ENCODE results near the gene GALNT16.

The GALNT16 gene

DNA sequence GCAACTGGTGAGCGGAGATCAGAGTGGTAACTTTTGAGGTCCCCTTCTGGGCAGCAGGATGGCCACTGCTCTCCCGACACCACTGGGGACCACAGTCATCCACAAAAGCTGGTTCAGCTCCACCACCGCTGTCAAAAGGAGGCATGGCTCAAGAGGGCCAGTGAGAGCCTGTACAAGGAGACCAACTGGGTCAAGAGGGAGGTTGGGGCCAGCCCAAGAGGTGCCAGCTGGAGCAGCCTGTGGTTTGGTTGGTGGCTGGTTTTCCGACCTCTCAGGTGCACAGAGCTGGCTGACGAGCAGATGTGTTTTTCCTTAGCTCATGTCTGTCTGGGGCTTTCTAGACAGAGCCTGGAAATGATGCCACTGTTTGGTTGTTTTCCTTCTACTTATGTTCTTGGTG is 78.0 kb downstream of the GALNT16 start:
- CTCF ChIA-PET: interaction anchor here (0.7 to 3.7 kb wide), 3 partner anchors 9 to 120 kb away, joined by 3 to 21 read pairs (median 3); no protein-coding TSS in a partner anchor
- POLR2A ChIA-PET: no interaction called here
- TF ChIP-seq, protein P1, sequence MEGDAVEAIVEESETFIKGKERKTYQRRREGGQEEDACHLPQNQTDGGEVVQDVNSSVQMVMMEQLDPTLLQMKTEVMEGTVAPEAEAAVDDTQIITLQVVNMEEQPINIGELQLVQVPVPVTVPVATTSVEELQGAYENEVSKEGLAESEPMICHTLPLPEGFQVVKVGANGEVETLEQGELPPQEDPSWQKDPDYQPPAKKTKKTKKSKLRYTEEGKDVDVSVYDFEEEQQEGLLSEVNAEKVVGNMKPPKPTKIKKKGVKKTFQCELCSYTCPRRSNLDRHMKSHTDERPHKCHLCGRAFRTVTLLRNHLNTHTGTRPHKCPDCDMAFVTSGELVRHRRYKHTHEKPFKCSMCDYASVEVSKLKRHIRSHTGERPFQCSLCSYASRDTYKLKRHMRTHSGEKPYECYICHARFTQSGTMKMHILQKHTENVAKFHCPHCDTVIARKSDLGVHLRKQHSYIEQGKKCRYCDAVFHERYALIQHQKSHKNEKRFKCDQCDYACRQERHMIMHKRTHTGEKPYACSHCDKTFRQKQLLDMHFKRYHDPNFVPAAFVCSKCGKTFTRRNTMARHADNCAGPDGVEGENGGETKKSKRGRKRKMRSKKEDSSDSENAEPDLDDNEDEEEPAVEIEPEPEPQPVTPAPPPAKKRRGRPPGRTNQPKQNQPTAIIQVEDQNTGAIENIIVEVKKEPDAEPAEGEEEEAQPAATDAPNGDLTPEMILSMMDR (IDR thresholded peaks at IDR 0.05; ENCODE audit: control extremely low read depth, extremely low read depth, low read depth, missing control alignments): no peak
- no peak for DNase-seq (ENCODE audit: extremely low spot score)

DNA sequence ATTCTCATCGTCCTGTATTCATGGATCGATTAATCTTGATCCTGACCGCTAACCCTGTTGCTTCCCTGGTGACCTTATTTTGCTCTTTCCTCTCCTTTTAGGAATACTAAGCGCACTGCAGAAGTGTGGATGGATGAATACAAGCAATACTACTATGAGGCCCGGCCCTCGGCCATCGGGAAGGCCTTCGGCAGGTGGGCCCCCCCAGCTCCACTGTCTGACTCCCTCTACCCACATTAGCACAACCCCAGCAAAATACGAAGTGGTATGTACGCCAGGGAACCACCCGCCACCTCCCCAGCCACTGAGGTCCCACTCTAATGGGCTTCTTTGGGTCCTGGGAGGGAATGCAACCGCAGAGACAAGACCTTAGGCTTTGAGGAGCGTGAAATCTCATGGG is 79.5 kb downstream of the GALNT16 start:
- CTCF ChIA-PET: interaction anchor here (1.2 to 1.3 kb wide), 2 partner anchors 15 to 19 kb away, joined by 3 to 4 read pairs; no protein-coding TSS in a partner anchor
- no peak for DNase-seq (ENCODE audit: extremely low spot score)
- POLR2A ChIA-PET: no interaction called here
- TF ChIP-seq, protein P1 (IDR thresholded peaks at IDR 0.05; ENCODE audit: control extremely low read depth, extremely low read depth, low read depth, missing control alignments): no peak

DNA sequence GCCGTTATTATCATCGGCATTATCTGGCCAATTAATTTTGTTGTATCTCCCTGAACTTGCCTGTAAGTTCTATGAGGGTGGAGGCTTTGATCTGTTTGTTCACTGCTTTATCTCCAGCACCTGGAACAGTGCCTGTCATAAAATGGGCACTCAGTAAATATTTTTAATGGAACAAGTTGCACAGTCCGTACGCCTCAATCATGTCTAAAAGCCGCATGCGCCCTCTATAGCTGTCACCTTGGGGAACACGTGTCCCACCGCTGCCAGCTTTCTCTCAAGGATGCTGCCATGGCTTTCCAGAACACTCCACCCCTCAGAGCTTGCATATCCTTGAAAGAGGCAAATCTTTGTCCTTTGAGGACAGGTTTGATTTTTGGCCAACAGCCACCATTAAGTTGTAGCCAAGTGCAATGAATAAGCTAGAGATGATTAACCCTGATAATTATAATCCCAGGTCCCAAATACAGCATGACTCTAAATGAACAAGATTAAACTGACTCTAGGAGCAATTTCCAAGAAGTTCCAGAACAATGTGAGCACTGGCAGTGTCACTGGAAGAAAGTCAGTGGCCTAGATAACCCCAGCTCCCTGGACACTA is 83.1 kb downstream of the GALNT16 start:
- DNase-seq (ENCODE audit: extremely low spot score): no peak
- ChIA-PET POLR2A (no interaction called here), CTCF (interaction anchor here (1.1 to 1.3 kb wide), 2 partner anchors 9 to 138 kb away, joined by 3 to 4 read pairs; no protein-coding TSS in a partner anchor)
- TF ChIP-seq, protein P1 (IDR thresholded peaks at IDR 0.05; ENCODE audit: control extremely low read depth, extremely low read depth, low read depth, missing control alignments): no peak

DNA sequence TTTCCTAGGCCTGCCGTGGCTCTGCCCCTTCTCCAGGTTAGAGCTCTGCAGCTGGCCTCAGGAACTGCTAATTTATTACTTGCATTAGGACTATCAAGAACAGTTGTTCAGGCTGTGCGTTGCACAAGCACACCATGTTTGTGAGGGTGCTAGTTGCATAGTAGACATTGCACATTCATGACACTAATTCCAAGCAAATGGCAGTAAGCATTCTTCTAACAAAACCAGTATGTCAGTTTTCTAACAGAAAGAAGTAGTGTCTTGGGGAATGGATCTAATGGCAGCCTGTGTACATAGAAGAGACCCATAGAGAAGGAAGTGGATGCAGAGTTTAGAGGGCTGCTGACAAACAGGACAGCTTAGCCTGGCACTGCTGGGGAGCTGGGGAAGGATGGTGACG is 84.2 kb downstream of the GALNT16 start:
- TF ChIP-seq, protein P1 (IDR thresholded peaks at IDR 0.05; ENCODE audit: control extremely low read depth, extremely low read depth, low read depth, missing control alignments): no peak
- ChIA-PET POLR2A (no interaction called here), CTCF (interaction anchor here (0.8 to 1.5 kb wide), 4 partner anchors 15 to 102 kb away, joined by 3 to 4 read pairs (median 3); no protein-coding TSS in a partner anchor)
- no peak for DNase-seq (ENCODE audit: extremely low spot score)

DNA sequence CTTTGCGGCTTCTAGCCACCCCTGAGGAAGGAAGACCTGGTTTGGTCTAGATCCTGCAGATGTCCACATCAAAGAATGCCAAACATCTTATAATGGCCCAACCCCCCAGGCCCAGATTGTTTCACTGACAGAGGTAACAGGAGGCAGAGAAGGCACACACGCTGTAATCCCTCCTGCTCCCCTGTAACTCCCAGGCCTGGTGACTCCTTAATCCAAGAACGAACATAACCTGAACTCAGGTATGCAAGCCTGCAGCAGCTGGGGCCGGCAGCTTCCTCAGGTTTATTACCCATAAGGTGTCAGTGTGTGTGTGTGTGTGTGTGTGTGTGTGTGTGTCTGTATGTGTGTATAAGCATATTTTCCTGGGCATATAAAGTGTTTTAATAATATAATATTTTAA is 85.4 kb downstream of the GALNT16 start:
- POLR2A ChIA-PET: no interaction called here
- TF ChIP-seq, protein P1 (IDR thresholded peaks at IDR 0.05; ENCODE audit: control extremely low read depth, extremely low read depth, low read depth, missing control alignments): no peak
- no peak for DNase-seq (ENCODE audit: extremely low spot score)
- CTCF ChIA-PET: interaction anchor here (0.8 to 2.2 kb wide), 4 partner anchors 16 to 114 kb away, joined by 3 to 10 read pairs (median 3); no protein-coding TSS in a partner anchor

DNA sequence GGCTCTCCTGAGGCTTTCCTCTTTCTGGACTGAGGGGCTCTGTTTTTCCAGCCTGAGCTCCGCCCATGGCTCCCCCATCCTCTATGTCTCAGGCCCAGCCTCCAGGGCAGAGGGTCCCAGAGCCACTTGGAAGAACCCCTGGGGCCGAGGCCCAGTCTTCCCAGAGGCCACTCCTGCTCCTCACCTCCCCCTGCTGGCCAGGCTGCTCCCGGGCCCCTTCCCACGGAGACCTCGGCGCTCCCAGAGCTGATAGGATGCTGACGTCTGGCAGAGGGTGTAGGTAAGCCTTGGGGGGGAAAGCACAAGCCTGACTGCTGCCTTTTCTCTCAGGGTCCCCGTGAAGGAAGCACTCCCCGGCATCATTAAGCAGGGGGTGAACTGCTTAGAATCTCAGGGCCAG is 86.8 kb downstream of the GALNT16 start:
- CTCF ChIA-PET: interaction anchor here (0.7 to 3.1 kb wide), 12 partner anchors 10 to 213 kb away, joined by 3 to 21 read pairs (median 6); no protein-coding TSS in a partner anchor
- TF ChIP-seq, protein P1 (IDR thresholded peaks at IDR 0.05; ENCODE audit: control extremely low read depth, extremely low read depth, low read depth, missing control alignments): peak; percentile 50
- POLR2A ChIA-PET: no interaction called here
- DNase-seq (ENCODE audit: extremely low spot score): peak; percentile 56
